H1 (cell line): Measurements from ENCODE around the gene ATG16L2. TPM values are rescaled to one million over a fixed set of nuclear protein-coding genes. Genes with fewer than 3 reads are reported as not detected.

Experiments used
- RXRA ChIP-seq: IDR thresholded peaks from 2 replicates; pipeline ENCODE4 v1.6.1; 2011; ENCODE audit warnings: low read depth, mild to moderate bottlenecking, low read length, moderate library complexity; ENCODE audit not compliant: insufficient read depth
- polyA plus RNA-seq, 7 experiments: library from polyadenylated mRNA; depleted of rRNA in 3 of 7; stranded (reverse) in 5 of 7; unstranded in 2 of 7; fragments of >200 nt in 5 of 7; fragments of 200-250 nt in 2 of 7; gene quantifications; 1 replicate in 5 of 7; 2 replicates in 1 of 7; 4 replicates in 1 of 7; pipeline versions ENCODE4 v1.2.1 to v1.2.3, GENCODE V29; 2011 to 2013; ENCODE audit warnings: missing spikeins in 2 of 7, mixed read lengths in 2 of 7
- total RNA-seq: library from RNA; stranded (reverse); fragmentation: NEBNext Ultra II Directional; extraction: Animal tissue kit (Norgen Biotek cat#: 25700); gene quantifications from 2 replicates; pipeline ENCODE4 v1.2.1, GENCODE V29; 2021
- TF ChIP-seq, protein P1 (sequence below), 3 experiments: IDR thresholded peaks; 1 replicate in 2 of 3; 2 replicates in 1 of 3; pipeline versions ENCODE4 v1.5.1 to v1.6.1; 2011; ENCODE audit warnings: low read length in 3 of 3, mild to moderate bottlenecking in 3 of 3, inconsistent platforms in 2 of 3, low read depth in 1 of 3, moderate library complexity in 1 of 3; ENCODE audit not compliant: insufficient read depth in 1 of 3; ENCODE audit errors: control extremely low read depth in 1 of 3

ATG16L2 gene
- total and polyA plus RNA-seq, 2 of the 8 experiments (the other 6 are each of a cell fraction or from before 2014, with no cell fraction given), result 11.0 to 18.5 TPM

DNA sequence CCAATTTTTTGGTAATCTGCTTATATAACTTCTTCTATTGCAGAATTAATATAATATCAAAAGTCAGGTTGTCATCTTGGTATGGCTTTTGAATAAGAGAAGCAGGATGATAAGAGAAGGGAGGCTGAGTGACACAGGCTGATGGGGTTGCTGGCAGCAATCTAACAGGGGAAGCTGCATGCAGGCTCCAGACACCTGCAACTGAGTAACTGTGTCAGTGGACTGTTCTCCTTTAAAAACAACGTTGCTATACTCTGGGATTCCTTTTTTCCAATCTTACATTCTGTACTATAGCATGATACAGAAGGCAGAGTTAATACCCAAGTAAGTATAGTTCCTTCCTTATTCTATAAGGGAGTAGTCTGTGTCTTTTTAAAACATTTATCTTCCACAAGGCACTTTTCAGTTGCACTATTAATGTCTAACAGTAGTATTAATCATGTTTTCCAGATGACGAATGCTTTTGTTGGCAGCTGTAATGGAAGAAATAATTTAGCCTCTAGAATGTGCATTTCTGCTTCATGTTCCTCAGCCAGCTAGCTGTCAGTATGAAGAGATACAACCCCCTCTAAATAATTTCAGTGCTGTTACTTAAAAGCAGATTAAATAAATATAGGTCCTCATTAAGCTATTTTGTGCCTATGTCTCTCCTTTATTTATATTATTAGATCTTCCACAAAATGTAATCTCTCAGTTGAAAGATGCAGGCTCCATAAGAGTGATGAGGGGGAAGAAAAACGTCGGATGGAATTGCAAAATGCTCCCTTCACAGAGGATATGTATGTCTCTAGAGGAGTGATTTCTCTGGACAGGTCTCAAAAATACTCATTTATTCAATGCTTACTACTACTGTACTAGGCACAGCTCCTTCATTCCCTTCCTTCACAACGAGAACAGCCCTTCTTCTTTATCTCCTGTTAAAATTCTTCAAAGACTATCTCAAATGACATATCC lies 50.8 kb downstream of the ATG16L2 start (continued):
- TF ChIP-seq, protein P1, sequence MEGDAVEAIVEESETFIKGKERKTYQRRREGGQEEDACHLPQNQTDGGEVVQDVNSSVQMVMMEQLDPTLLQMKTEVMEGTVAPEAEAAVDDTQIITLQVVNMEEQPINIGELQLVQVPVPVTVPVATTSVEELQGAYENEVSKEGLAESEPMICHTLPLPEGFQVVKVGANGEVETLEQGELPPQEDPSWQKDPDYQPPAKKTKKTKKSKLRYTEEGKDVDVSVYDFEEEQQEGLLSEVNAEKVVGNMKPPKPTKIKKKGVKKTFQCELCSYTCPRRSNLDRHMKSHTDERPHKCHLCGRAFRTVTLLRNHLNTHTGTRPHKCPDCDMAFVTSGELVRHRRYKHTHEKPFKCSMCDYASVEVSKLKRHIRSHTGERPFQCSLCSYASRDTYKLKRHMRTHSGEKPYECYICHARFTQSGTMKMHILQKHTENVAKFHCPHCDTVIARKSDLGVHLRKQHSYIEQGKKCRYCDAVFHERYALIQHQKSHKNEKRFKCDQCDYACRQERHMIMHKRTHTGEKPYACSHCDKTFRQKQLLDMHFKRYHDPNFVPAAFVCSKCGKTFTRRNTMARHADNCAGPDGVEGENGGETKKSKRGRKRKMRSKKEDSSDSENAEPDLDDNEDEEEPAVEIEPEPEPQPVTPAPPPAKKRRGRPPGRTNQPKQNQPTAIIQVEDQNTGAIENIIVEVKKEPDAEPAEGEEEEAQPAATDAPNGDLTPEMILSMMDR (IDR thresholded peaks at IDR 0.05; ENCODE audit: control extremely low read depth in 1 of 3, insufficient read depth in 1 of 3, low read depth in 1 of 3, low read length in 3 of 3), result no peak
- no peak for TF ChIP-seq RXRA
